Measurements from ENCODE around the gene TNPO2. TPM values are rescaled to one million over a fixed set of nuclear protein-coding genes. Genes with fewer than 3 reads are reported as not detected.
A peak's percentile ranks its signal among the peaks of the same experiment; 100 is the strongest.
"Not testable (repeated sequence)": the region's sequence is repeated elsewhere in the genome, so short reads cannot be mapped to it uniquely, and the experiment has no call there.

TNPO2 gene
- total and polyA plus RNA-seq, 12 donors, result 24.5 to 104 (median 74.4) TPM

GRCh38 chr19:12720296-12720695, 3.4 kb downstream of the TNPO2 start:
- intact Hi-C loops (cut with DNase I), result no loop called here
- TF ChIP-seq POLR2A (IDR thresholded peaks at IDR 0.05), result no peak
- TF ChIP-seq CTCF (IDR thresholded peaks at IDR 0.05), result no peak
- whole genome bisulfite sequencing, 4 donors, result 74 to 83% (median 79%) methylated on average over 10 of the region's 10 CpGs
- no peaks in the 10 kb centered on the region for H3K27me3 ChIP-seq
- H3K4me1 ChIP-seq (replicated peaks in 1 of 2), result peaks cover 20 to 27% of the 10 kb centered on the region in 2 donors
- H3K9me3 ChIP-seq (replicated peaks in 1 of 3), result no peaks in the 10 kb centered on the region
- DNase-seq, result no peak
- H3K27ac ChIP-seq, result peak overlapping the region in 3 of 5 donors; percentile 89 to 99 (median 91)
- peak overlapping the region in 1 of 4 donors; percentile 98 for H3K4me3 ChIP-seq
- peaks cover 0 to 34% of the 10 kb centered on the region in 2 donors for H3K36me3 ChIP-seq (replicated peaks in 1 of 2)

- intact Hi-C loops (cut with DNase I), result loop anchor here in 1 of 2 donors (5.0 kb wide), 1 partner anchor 36 kb away; the partner anchor contains the start of gene BEST2
- no peak overlapping the region for H3K27ac ChIP-seq
- H3K27me3 ChIP-seq, result no peaks in the 10 kb centered on the region
- 58 to 77% (median 70%) methylated on average over 3 of the region's 3 CpGs for WGBS, 4 donors
- peaks cover 0 to 73% of the 10 kb centered on the region in 2 donors for H3K36me3 ChIP-seq (replicated peaks in 1 of 2)
- H3K4me3 ChIP-seq, result no peak overlapping the region
- TF ChIP-seq POLR2A (IDR thresholded peaks at IDR 0.05), result no peak
- no peak for TF ChIP-seq CTCF (IDR thresholded peaks at IDR 0.05)
- DNase-seq, result no peak
- H3K9me3 ChIP-seq (replicated peaks in 1 of 3), result no peaks in the 10 kb centered on the region
- peaks cover 8 to 11% of the 10 kb centered on the region in 2 donors for H3K4me1 ChIP-seq (replicated peaks in 1 of 2)
These were observed 7.8 kb downstream of the TNPO2 start for GRCh38 chr19:12715929-12716328.

DNA sequence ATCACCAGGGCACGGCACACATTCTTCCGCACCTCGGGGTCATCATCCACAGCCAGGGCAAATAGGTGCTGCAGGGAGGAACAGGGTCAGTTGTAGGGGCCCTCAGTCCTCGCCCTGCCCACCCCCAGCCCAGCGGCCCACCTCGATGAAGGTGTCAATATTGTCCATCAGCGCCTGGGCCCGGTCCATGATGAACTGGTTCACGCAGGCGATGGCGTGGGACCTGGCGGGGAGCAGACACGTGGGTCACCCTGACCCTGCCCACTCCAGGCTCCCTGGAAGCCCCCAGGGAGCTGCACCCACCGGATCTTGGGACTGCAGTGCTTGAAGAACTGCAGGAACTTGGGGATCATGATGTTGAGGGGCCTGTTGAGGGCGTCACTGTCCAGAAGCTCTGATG, 8.6 kb downstream of the TNPO2 start:
- TF ChIP-seq CTCF (IDR thresholded peaks at IDR 0.05) (no peak), POLR2A (IDR thresholded peaks at IDR 0.05) (no peak)
- no peak overlapping the region for H3K4me3 ChIP-seq
- peaks cover 0 to 81% of the 10 kb centered on the region in 2 donors for H3K36me3 ChIP-seq (replicated peaks in 1 of 2)
- DNase-seq, result no peak
- intact Hi-C loops (cut with DNase I), result loop anchor here in 1 of 2 donors (5.0 kb wide), 1 partner anchor 37 kb away; the partner anchor contains the start of gene BEST2
- peaks cover 0 to 3% of the 10 kb centered on the region in 2 donors for H3K4me1 ChIP-seq (replicated peaks in 1 of 2)
- no peaks in the 10 kb centered on the region for H3K9me3 ChIP-seq (replicated peaks in 1 of 3)
- no peak overlapping the region for H3K27ac ChIP-seq
- WGBS, 4 donors, result 87 to 95% (median 90%) methylated on average over 12 to 15 of the region's 15 CpGs; no CpG with 5 or more reads in 1 of the 4 donors
- no peaks in the 10 kb centered on the region for H3K27me3 ChIP-seq

DNA sequence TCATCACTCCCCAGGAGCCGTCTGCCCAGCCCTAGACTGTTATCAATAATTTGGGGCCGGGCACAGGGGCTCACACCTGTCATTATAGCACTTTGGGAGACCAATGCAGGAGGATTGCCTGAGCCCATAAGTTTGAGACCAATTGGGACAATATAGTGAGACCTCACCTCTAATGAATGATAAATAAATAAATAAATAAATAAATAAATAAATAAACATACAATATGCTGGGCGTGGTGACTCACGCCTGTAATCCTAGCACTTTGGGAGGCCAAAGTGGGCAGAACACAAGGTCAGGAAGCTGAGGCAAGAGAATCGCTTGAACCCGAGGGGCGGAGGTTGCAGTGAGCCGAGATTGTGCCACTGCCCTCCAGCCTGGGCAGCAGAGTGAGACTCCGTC, 10.4 kb downstream of the TNPO2 start:
- DNase-seq; intact Hi-C loops (cut with DNase I); H3K4me1 ChIP-seq (replicated peaks in 1 of 2); H3K9me3 ChIP-seq (replicated peaks in 1 of 3); H3K27me3 ChIP-seq; H3K27ac ChIP-seq; H3K4me3 ChIP-seq: not testable (repeated sequence)
- WGBS, 4 donors, result 84 to 92% (median 87%) methylated on average over 8 to 9 of the region's 9 CpGs
- peaks cover 0 to 91% of the 10 kb centered on the region in 2 donors for H3K36me3 ChIP-seq (replicated peaks in 1 of 2)

DNA sequence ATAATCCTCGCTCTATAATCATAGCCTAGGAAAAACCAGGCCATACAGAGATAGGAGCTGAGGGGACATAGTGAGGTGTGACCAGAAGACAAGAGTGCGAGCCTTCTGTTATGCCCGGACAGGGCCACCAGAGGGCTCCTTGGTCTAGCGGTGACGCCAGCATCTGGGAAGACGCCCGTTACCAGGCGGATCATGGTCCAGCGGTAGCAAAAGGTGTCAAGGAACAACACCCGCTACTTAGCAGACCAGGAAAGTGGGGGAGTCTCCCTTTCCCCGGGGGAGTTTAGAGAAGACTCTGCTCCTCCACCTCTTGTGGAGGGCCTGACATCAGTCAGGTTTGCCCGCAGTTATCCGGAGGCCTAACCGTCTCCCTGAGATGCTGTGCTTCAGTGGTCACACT, 11.7 kb downstream of the TNPO2 start:
- H3K9me3 ChIP-seq (replicated peaks in 1 of 3); intact Hi-C loops (cut with DNase I); H3K4me3 ChIP-seq; H3K4me1 ChIP-seq (replicated peaks in 1 of 2); H3K27me3 ChIP-seq; H3K27ac ChIP-seq: not testable (repeated sequence)
- TF ChIP-seq CTCF (IDR thresholded peaks at IDR 0.05), result peak in 5 of 6 experiments; percentile 42 to 65 (median 50)
- H3K36me3 ChIP-seq (replicated peaks in 1 of 2), result peaks cover 0 to 92% of the 10 kb centered on the region in 2 donors
- peak in 5 of 7 donors; percentile 51 to 81 (median 56) for DNase-seq
- 33 to 95% (median 56%) methylated on average over 3 to 11 of the region's 14 CpGs for WGBS, 4 donors

All from adrenal gland (tissue), 12 donors.